Vagina (tissue), 2 donors: ENCODE measurements around the gene NR2F1-AS1.

Experiments
- POLR2A ChIP-seq, 2 donors: fragments of 450-650 bp; IDR thresholded peaks; one replicate each; pipeline ENCODE4 v1.6.1; 2017; ENCODE audit warnings: antibody characterized with exemption in 2 of 2, mild to moderate bottlenecking in 2 of 2, moderate library complexity in 2 of 2
- TF ChIP-seq, protein P1 (sequence below), 3 experiments: fragments of 450-650 bp in 2 of 3; fragments of 200-600 bp in 1 of 3; sonication (generic) in 1 of 3; IDR thresholded peaks; one replicate each; pipeline ENCODE4 v1.5.1; 2017 to 2019; ENCODE audit warnings: antibody characterized with exemption in 3 of 3, mild to moderate bottlenecking in 2 of 3, moderate library complexity in 2 of 3

DNA sequence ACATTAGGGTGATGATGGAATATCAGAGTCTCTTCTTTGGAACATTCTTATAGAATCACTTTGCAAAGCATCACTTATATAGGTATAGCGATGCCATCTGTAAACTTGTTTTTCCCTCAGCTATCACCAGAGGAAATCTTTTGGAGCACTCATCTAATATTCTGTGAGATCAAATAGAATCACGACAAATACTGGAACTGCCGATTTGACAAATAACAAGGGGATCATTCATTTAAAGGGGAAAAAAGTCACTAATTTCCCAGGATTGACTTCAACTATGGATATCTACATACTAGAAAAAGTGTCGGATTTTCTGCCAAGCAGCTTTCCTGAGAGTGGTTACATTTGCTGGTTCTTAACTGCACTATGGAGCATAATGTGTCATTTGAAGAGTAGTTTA lies 178.6 kb downstream of the NR2F1-AS1 start:
- TF ChIP-seq, protein P1, sequence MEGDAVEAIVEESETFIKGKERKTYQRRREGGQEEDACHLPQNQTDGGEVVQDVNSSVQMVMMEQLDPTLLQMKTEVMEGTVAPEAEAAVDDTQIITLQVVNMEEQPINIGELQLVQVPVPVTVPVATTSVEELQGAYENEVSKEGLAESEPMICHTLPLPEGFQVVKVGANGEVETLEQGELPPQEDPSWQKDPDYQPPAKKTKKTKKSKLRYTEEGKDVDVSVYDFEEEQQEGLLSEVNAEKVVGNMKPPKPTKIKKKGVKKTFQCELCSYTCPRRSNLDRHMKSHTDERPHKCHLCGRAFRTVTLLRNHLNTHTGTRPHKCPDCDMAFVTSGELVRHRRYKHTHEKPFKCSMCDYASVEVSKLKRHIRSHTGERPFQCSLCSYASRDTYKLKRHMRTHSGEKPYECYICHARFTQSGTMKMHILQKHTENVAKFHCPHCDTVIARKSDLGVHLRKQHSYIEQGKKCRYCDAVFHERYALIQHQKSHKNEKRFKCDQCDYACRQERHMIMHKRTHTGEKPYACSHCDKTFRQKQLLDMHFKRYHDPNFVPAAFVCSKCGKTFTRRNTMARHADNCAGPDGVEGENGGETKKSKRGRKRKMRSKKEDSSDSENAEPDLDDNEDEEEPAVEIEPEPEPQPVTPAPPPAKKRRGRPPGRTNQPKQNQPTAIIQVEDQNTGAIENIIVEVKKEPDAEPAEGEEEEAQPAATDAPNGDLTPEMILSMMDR (IDR thresholded peaks at IDR 0.05), result no peak
- no peak for TF ChIP-seq POLR2A (IDR thresholded peaks at IDR 0.05)
